ENCODE results near the gene STAG3. TPM values are rescaled to one million over a fixed set of nuclear protein-coding genes. Genes with fewer than 3 reads are reported as not detected.

The STAG3 gene
- total and polyA plus RNA-seq, 2 of the 4 experiments (the other 2 are of a cell fraction): 0.36 to 0.65 TPM

DNA sequence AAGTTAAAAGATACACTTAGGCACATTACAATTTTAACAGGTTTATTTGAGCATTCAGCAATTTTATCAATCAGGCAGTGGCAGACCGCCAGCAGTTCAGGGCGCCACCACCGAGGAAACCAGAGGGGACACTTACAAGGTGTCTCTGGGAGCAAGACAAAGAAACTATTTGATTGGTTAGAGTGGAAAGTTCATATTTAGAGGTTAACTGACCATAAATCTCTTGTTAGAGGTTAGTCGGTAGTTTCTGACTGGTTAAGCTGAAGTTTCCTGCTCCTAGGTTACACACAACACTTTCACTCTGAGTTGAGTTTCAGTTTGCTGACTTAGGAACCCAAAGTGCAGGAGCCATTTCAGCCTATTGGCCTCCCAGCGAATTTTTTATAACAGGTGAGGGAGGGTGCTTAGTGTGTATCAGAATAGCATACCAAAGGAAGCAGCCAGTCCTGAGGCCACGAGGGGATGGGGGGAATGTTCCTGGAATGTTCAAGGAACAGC, 31.2 kb downstream of the STAG3 start:
- Histone ChIP-seq H4K91ac (ENCODE audit: insufficient read depth, low read depth, low read length) (no peak overlapping the region), H3K4me1 (ENCODE audit: control insufficient read depth, insufficient read depth, low read length) (no peaks in the 10 kb centered on the region), H3K23ac (ENCODE audit: low read depth, low read length) (0 out of 2 replicates have a peak overlapping the region, but pooled peaks have one; percentile 19), H3K79me1 (ENCODE audit: low read depth in 1 of 2, low read length in 2 of 2) (no peaks in the 10 kb centered on the region), H4K8ac (ENCODE audit: low read depth in 2 of 2, low read length in 2 of 2) (no peak overlapping the region), H3K9me3 (ENCODE audit: control insufficient read depth, insufficient read depth, low read length) (no peaks in the 10 kb centered on the region), H2BK120ac (ENCODE audit: low read depth, low read length) (no peak overlapping the region), H3K4me3 (ENCODE audit: insufficient read depth, low read depth, low read length) (no peak overlapping the region), H3K4me2 (ENCODE audit: low read depth, low read length) (no peak overlapping the region), H3K27ac (ENCODE audit: insufficient read depth, low read length) (no peak overlapping the region), H2AK9ac (replicated peaks; ENCODE audit: low read depth, low read length, poor library complexity) (no peak overlapping the region), H3K4ac (ENCODE audit: low read depth, low read length) (no peak overlapping the region), H3K9ac (ENCODE audit: low read depth, low read length) (no peak overlapping the region), H2BK20ac (ENCODE audit: low read depth, low read length) (no peak overlapping the region), H2AK5ac (ENCODE audit: low read depth, low read length) (no peak overlapping the region), H3K27me3 (ENCODE audit: control insufficient read depth, insufficient read depth, low read length) (no peaks in the 10 kb centered on the region; the same call in 1 of the 2 replicates), H3K9me1 (ENCODE audit: insufficient read depth, low read length) (no peaks in the 10 kb centered on the region), H4K5ac (ENCODE audit: low read depth, low read length) (no peak overlapping the region), H3K56ac (ENCODE audit: extremely low read depth, insufficient read depth, low read length) (no peak overlapping the region), H3K18ac (ENCODE audit: low read depth, low read length) (no peak overlapping the region), H2BK15ac (ENCODE audit: low read depth, low read length) (no peak overlapping the region), H3K36me3 (ENCODE audit: control insufficient read depth, insufficient read depth, low read length) (no peaks in the 10 kb centered on the region), H4K20me1 (ENCODE audit: insufficient read depth, low read length) (no peaks in the 10 kb centered on the region), H2AFZ (replicated peaks; ENCODE audit: low read length, poor library complexity) (no peak overlapping the region), H3K14ac (replicated peaks; ENCODE audit: low read depth, low read length) (no peak overlapping the region), H2BK5ac (ENCODE audit: low read depth, low read length, poor library complexity, severe bottlenecking) (no peak overlapping the region)
- 63% methylated on average over 4 of the region's 6 CpGs; no CpG with 5 or more reads in 1 of the 2 experiments for WGBS, 2 experiments (ENCODE audit: extremely low coverage in 2 of 2, insufficient read length in 1 of 2)
- intact Hi-C loops (cut with micrococcal nuclease): no loop called here
- dilution Hi-C loops (cut with HindIII; ENCODE audit: low sequenced_read_pairs, unreplicated experiment): no loop called here
- ChIA-PET POLR2A (ENCODE audit: unreplicated experiment) (no interaction called here), CTCF (no interaction called here)
- ATAC-seq (ENCODE audit: low read depth): no peak
- TF ChIP-seq BHLHE40 (IDR thresholded peaks at IDR 0.05; ENCODE audit: low read depth, low read length) (no peak), MXI1 (IDR thresholded peaks at IDR 0.05; ENCODE audit: borderline replicate concordance, low read depth, low read length) (no peak)
- TF ChIP-seq, protein P1, sequence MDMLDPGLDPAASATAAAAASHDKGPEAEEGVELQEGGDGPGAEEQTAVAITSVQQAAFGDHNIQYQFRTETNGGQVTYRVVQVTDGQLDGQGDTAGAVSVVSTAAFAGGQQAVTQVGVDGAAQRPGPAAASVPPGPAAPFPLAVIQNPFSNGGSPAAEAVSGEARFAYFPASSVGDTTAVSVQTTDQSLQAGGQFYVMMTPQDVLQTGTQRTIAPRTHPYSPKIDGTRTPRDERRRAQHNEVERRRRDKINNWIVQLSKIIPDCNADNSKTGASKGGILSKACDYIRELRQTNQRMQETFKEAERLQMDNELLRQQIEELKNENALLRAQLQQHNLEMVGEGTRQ (IDR thresholded peaks at IDR 0.05; ENCODE audit: low read depth, low read length): no peak
- BruUV-seq (replicated peaks): no TSS peak
- no peak for DNase-seq
- in situ Hi-C loops (cut with MboI; ENCODE audit: low sequenced_read_pairs): loop anchor here (5.0 kb wide), 1 partner anchor 72 kb away; no protein-coding TSS in a partner anchor

Data from IMR-90 (cell line).